Ascending aorta (tissue), 2 donors: ENCODE results near the gene CNTNAP2. TPM values are rescaled to one million over a fixed set of nuclear protein-coding genes. Genes with fewer than 3 reads are reported as not detected.

Source experiments
- DNase-seq, 2 donors: peaks; one replicate each; pipeline ENCODE4 v3.0.0-alpha.2; 2019; ENCODE audit warnings: low spot score in 2 of 2
- H3K27ac ChIP-seq, 2 donors: fragments of 200-600 bp; sonication (generic); one replicate each; pipeline ENCODE4 v1.5.1; 2016 to 2017; ENCODE audit warnings: mild to moderate bottlenecking in 1 of 2
- H3K27me3 ChIP-seq: fragments of 200-600 bp; sonication (generic); one replicate; pipeline ENCODE4 v1.5.1; 2017
- H3K36me3 ChIP-seq, 2 donors: fragments of 200-600 bp; sonication (generic); one replicate each; pipeline ENCODE4 v1.5.1; 2016
- H3K4me1 ChIP-seq, 2 donors: fragments of 200-600 bp; sonication (generic); one replicate each; pipeline ENCODE4 v1.5.1; 2016 to 2017; ENCODE audit warnings: mild to moderate bottlenecking in 1 of 2
- H3K4me3 ChIP-seq, 2 donors: fragments of 200-600 bp; sonication (generic); one replicate each; pipeline ENCODE4 v1.5.1; 2016 to 2017; ENCODE audit warnings: mild to moderate bottlenecking in 1 of 2
- H3K9me3 ChIP-seq, 2 donors: fragments of 200-600 bp; sonication (generic); one replicate each; pipeline ENCODE4 v1.5.1; 2016
- intact Hi-C: fragments of 100-400 bp; cut with DNase I; formaldehyde crosslinking; loops from one replicate; pipeline ENCODE4 v1.15.1; 2023
- total RNA-seq: library from RNA; depleted of rRNA; stranded (reverse); fragments of >200 nt; gene quantifications from one replicate; pipeline ENCODE4 v1.1.0, GENCODE V29; 2016
- TF ChIP-seq, protein P1 (sequence below), 3 experiments: fragments of 200-600 bp in 2 of 3; fragments of 450-650 bp in 1 of 3; sonication (generic) in 2 of 3; IDR thresholded peaks; one replicate each; pipeline ENCODE4 v1.5.1; 2016 to 2019; ENCODE audit warnings: antibody characterized with exemption in 3 of 3, mild to moderate bottlenecking in 1 of 3, moderate library complexity in 1 of 3

The CNTNAP2 gene
- total RNA-seq, 1 donor from 2014 or later, result not detected

- H3K36me3 ChIP-seq, result no peaks in the 10 kb centered on the region
- no peaks in the 10 kb centered on the region for H3K27me3 ChIP-seq
- no peak overlapping the region for H3K27ac ChIP-seq
- no peaks in the 10 kb centered on the region for H3K9me3 ChIP-seq
- DNase-seq, result no peak
- H3K4me3 ChIP-seq, result no peak overlapping the region
- TF ChIP-seq, protein P1, sequence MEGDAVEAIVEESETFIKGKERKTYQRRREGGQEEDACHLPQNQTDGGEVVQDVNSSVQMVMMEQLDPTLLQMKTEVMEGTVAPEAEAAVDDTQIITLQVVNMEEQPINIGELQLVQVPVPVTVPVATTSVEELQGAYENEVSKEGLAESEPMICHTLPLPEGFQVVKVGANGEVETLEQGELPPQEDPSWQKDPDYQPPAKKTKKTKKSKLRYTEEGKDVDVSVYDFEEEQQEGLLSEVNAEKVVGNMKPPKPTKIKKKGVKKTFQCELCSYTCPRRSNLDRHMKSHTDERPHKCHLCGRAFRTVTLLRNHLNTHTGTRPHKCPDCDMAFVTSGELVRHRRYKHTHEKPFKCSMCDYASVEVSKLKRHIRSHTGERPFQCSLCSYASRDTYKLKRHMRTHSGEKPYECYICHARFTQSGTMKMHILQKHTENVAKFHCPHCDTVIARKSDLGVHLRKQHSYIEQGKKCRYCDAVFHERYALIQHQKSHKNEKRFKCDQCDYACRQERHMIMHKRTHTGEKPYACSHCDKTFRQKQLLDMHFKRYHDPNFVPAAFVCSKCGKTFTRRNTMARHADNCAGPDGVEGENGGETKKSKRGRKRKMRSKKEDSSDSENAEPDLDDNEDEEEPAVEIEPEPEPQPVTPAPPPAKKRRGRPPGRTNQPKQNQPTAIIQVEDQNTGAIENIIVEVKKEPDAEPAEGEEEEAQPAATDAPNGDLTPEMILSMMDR (IDR thresholded peaks at IDR 0.05), result no peak
- H3K4me1 ChIP-seq, result no peaks in the 10 kb centered on the region
- intact Hi-C loops, result no loop called here
Observed at GRCh38 chr7:148116829-148117403, 2000.3 kb downstream of the CNTNAP2 start.

GRCh38 chr7:148118371-148118770 is 2001.8 kb downstream of the CNTNAP2 start:
- no peak for DNase-seq
- Histone ChIP-seq H3K4me3 (no peak overlapping the region), H3K27me3 (no peaks in the 10 kb centered on the region), H3K4me1 (no peaks in the 10 kb centered on the region), H3K9me3 (no peaks in the 10 kb centered on the region), H3K36me3 (no peaks in the 10 kb centered on the region), H3K27ac (no peak overlapping the region)
- TF ChIP-seq, protein P1 (IDR thresholded peaks at IDR 0.05), result no peak
- intact Hi-C loops, result no loop called here

DNA sequence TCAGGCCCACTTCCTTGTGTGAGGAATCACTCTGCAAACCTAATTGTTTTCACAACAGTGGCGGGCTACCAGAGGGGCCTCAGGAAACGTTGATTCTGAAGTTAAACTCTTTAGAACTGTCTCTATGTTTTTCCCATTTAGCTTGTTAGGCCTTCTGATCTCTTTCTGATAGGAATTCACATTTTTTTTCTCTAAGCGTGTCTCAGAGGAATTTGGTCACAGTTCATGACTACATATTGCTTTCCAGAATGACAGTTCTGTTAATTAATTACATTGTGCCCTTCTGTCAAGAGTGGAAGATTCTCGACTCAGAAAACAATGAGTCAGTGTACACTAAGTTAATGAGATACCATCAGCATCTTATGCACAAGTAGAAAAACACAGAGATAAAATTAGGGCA is 2004.8 kb downstream of the CNTNAP2 start:
- no peaks in the 10 kb centered on the region for H3K9me3 ChIP-seq
- intact Hi-C loops, result no loop called here
- no peaks in the 10 kb centered on the region for H3K27me3 ChIP-seq
- TF ChIP-seq, protein P1 (IDR thresholded peaks at IDR 0.05), result no peak
- no peaks in the 10 kb centered on the region for H3K36me3 ChIP-seq
- H3K4me1 ChIP-seq, result no peaks in the 10 kb centered on the region
- no peak overlapping the region for H3K27ac ChIP-seq
- DNase-seq, result no peak
- no peak overlapping the region for H3K4me3 ChIP-seq

DNA sequence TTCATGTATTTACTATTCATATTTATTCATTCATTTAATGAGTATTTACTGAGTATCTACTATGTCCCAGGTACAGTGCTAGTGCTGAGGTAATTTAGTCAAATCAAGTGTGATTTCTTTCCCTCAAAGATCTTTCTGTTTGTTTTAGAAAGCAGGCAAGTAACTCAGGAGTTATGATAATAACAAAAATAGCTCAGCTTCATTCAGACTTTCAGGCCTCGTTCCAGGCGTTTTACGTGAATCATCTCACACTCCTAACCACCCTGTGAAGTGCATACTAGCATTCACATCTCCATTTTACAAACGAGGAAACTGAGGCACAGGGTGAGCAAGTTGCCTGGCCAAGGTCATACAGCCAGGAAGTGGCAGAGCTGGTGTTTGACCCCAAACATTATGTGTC is 2005.2 kb downstream of the CNTNAP2 start:
- Histone ChIP-seq H3K27me3 (no peaks in the 10 kb centered on the region), H3K27ac (no peak overlapping the region), H3K4me3 (no peak overlapping the region), H3K4me1 (no peaks in the 10 kb centered on the region), H3K36me3 (no peaks in the 10 kb centered on the region), H3K9me3 (no peaks in the 10 kb centered on the region)
- TF ChIP-seq, protein P1 (IDR thresholded peaks at IDR 0.05), result no peak
- intact Hi-C loops, result no loop called here
- no peak for DNase-seq

- no peak overlapping the region for H3K4me3 ChIP-seq
Observed at GRCh38 chr7:148124477-148124876, 2007.9 kb downstream of the CNTNAP2 start.

More at GRCh38 chr7:148124477-148124876, 2007.9 kb downstream of the CNTNAP2 start:
- Histone ChIP-seq H3K27me3 (no peaks in the 10 kb centered on the region), H3K4me1 (no peaks in the 10 kb centered on the region), H3K36me3 (no peaks in the 10 kb centered on the region), H3K27ac (no peak overlapping the region), H3K9me3 (no peaks in the 10 kb centered on the region)
- intact Hi-C loops, result no loop called here
- no peak for DNase-seq
- TF ChIP-seq, protein P1 (IDR thresholded peaks at IDR 0.05), result no peak
